Prostate gland (tissue), 2 donors: ENCODE data around the gene DOK6.

Source experiments
- POLR2A ChIP-seq: fragments of 450-650 bp; IDR thresholded peaks from one replicate; pipeline ENCODE4 v1.6.1; 2016; ENCODE audit warnings: antibody characterized with exemption, mild to moderate bottlenecking
- TF ChIP-seq, protein P1 (sequence below), 4 experiments: fragments of 200-600 bp in 2 of 4; fragments of 450-650 bp in 2 of 4; sonication (generic) in 2 of 4; IDR thresholded peaks; 1 replicate in 3 of 4; 2 replicates in 1 of 4; pipeline ENCODE4 v1.5.1; 2016 to 2019; ENCODE audit warnings: antibody characterized with exemption in 4 of 4, mild to moderate bottlenecking in 2 of 4, moderate library complexity in 2 of 4

DNA sequence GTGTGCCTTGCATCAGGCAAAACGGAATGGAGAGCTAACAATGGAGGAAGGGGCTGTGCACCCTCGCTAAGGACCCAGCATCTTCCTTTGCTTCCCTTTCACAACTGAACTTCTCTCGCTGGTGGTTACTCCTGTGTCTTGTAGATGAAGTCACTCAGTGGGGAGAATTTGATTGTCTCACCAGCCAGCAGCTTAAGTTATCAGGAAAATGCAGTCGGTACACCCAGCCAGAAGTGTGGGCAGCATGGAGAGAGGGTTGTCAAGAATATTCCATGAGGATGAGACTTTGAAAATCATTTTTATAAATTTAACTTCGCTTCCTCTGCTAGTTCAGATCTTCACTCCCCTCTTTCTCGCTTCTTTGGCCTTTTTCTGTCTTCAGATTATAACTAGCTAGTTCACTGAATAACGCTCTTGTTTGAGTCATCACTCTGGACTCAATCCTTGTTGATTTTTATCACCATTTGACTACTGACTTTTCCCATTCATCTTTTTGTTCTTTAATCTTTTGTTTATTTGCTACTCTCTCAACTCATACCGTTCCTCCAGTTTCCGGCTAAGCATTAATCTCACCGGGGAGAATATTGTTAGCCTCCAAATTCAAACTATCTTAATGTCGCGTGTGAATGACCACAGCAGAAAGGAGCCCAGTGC is 325.3 kb downstream of the DOK6 start:
- TF ChIP-seq, protein P1, sequence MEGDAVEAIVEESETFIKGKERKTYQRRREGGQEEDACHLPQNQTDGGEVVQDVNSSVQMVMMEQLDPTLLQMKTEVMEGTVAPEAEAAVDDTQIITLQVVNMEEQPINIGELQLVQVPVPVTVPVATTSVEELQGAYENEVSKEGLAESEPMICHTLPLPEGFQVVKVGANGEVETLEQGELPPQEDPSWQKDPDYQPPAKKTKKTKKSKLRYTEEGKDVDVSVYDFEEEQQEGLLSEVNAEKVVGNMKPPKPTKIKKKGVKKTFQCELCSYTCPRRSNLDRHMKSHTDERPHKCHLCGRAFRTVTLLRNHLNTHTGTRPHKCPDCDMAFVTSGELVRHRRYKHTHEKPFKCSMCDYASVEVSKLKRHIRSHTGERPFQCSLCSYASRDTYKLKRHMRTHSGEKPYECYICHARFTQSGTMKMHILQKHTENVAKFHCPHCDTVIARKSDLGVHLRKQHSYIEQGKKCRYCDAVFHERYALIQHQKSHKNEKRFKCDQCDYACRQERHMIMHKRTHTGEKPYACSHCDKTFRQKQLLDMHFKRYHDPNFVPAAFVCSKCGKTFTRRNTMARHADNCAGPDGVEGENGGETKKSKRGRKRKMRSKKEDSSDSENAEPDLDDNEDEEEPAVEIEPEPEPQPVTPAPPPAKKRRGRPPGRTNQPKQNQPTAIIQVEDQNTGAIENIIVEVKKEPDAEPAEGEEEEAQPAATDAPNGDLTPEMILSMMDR (IDR thresholded peaks at IDR 0.05) = no peak
- TF ChIP-seq POLR2A = no peak
